GM21825 (cell line): Measurements from ENCODE around the gene PARP11.

Experiments
- ATAC-seq: cut with Tn5 transposase; IDR thresholded peaks from one replicate; pipeline ENCODE4 v1.9.1; 2021; ENCODE audit warnings: mild to moderate bottlenecking, moderate library complexity; ENCODE audit not compliant: unreplicated experiment

Gene PARP11

GRCh38 chr12:3827301-3828000 lies 45.7 kb downstream of the PARP11 start:
- no peak for ATAC-seq

GRCh38 chr12:3821441-3821840 lies 51.8 kb downstream of the PARP11 start:
- ATAC-seq = no peak

- no peak for ATAC-seq
These were observed 53.1 kb downstream of the PARP11 start for GRCh38 chr12:3820122-3820521.

DNA sequence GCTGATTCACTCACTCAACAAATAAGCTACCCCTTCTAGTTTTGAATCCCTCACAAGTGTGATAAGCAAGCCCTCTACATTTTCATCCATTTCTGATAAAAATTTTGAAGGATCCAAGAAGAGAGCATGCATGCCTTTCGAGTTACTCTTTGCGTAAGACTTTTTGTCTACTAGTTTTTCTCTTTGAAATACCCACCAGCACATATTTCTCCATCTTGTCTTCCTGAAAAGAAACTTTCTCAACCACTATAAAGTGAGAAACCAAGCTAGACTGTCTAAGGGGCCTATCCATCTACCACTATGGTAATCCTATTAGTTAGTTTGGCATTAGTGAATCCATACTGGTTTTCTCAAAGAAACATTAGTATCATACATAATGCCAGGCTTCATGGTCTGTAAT lies 56.9 kb downstream of the PARP11 start:
- no peak for ATAC-seq

DNA sequence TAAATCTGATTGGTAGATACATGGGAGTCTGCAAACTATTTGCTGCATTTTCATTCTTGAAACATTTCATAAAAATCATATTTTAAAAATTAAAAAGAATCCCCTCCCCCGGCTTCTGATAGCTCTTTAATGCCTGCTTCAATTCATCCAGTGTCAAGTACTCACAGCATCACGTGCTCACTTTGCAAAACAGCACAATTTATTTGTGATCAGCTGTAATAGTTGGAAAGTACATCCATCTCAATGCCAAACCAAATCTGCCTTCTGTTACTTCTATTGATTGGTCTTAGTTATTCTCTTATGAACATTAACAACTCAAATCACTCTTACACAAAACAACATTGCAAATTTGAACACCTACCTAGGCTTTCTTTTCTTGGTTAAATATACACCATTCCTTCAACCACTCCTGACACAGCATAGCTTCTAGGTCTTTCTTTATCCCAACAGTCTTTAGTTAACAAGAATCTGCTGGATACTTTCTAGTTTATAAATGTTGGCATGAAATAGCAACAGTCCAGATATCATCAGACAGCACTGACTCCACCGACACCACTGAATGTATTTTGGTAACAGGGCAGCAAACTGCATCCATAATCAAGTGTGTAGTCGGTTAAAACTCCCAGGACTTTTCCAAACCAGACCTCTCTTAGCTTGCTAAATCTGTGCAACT lies 58.0 kb downstream of the PARP11 start:
- ATAC-seq = no peak

DNA sequence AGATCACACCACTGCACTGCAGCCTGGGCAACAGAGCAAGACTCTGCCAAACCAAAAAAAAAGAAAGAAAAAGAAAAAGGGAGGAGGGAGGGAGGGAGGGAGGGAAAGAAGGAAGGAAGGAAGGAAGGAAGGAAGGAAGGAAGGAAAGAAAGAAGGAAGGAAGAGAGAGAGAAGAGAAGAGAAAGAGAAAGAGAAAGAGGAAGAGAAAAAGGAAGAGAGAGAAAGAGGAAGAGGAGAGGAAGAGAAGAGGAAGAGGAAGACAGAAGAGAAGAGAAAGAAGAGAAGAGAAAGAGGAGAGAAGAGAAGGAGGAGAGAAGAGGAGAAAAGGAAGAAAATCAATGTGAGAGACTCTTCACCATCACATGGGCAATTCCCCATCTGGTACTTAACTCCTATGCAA lies 62.7 kb downstream of the PARP11 start:
- no peak for ATAC-seq

DNA sequence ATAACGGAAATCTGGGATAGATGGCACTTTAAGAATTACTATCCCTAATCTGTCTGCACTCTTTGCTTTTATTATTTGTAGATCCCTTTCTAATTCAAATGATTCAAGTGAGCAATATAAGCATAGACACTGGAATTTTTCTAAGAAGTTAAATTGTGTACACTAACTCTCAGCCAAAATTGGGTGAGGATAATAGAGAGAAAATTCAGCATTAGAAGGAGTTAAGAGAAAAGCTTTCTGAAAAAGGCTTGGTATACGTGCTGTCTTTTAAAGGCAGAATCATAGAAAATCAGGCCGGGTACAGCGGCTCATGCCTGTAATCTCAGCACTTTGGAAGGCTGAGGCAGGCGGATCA lies 63.2 kb downstream of the PARP11 start:
- ATAC-seq = no peak

DNA sequence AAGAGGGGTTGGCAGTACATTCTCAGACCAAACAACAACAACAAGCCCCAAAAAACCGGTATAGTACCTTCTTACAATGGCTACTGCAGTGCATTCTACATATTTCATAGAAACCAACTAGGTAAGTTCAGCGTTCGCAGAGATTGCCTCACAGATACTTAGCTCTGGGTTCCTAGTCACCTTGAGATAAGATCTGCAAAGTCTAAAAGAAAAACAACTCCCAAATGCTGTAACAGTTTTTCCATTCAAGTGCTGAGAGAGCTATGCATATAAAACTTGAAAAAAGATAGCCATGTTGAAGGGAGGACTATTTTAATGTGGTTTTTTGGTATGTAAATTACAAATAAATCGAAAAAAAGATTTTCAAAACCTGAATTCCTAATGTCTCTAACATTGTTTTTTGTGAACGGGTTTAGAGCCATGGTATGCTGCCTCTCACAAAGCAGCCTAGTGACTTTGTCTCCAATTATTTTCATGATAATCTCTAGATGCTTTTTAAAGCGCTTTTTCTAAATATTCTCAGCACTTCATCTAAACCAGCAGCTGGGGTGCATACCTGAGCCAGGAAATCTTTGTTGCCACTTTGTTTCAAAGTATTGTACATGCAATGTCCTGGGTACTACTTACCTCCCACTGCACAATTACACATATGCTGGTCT lies 63.7 kb downstream of the PARP11 start:
- no peak for ATAC-seq

GRCh38 chr12:3805077-3805476 lies 68.1 kb downstream of the PARP11 start:
- no peak for ATAC-seq

DNA sequence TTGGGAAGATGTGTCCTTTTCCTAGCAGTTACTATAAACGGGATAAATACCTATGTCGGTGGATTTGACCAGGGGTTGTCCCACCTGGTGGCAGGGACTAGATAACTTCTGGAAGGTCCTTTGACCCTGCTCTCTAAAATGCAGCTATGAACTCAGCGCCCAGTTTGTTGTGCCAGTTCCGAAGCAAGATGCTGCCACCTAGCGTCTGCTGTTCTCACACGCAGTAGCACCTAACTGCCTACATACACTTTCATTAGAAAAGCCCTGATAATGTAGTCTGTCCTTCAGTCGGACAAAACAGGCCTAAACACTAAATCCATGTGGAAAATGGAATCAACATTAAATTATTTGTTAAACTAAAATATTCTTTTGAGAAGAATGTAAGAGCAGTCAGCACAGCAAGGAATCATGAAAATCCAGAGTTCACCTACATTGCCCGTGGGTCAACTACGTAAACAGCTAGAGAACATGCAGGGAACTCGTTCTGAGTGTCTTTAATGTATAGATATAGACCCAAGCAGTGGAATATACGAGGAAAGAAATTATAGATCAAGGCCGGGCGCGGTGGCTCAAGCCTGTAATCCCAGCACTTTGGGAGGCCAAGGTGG lies 69.2 kb downstream of the PARP11 start:
- ATAC-seq = no peak

DNA sequence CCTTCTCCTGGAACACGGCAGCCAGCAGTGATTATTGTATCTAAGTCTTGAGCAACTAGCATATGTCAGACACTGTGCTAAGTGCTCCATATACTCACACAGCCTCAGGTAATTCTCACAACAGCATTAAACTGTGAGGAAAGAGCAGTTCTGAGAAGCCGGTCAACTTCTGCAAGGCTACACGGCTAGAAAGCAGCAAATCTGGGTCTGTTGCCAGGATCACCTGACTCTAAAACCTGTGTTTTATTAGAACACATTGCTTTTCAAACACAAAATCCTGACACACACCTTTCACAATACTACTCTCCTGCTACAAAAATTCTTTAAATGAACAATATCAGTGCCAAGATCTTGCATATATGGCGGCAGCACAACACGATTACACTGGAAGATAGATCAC lies 70.5 kb downstream of the PARP11 start:
- ATAC-seq = no peak

- no peak for ATAC-seq
These were observed 75.6 kb downstream of the PARP11 start for GRCh38 chr12:3797531-3798048.

GRCh38 chr12:3795492-3796133 lies 77.6 kb downstream of the PARP11 start:
- no peak for ATAC-seq

DNA sequence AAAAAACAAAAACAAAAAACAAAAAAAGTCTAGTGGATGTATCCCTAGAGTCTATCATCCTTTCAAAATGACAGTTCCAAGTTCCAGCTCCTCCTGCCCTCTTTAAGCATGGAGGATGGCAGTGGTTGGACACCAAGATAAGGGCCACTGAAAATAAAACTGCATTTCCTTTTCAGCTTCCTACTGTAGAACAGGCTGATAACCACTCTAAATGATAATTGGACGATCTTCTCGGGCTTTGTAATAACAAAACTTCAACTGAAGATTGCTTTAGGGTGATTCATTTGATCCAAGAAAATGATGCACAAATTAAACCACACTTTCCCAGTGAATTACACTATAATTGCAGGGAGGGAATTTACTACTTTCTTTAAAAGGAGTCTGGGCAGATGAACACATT lies 78.1 kb downstream of the PARP11 start:
- no peak for ATAC-seq

GRCh38 chr12:3792623-3793288 lies 80.4 kb downstream of the PARP11 start:
- no peak for ATAC-seq

DNA sequence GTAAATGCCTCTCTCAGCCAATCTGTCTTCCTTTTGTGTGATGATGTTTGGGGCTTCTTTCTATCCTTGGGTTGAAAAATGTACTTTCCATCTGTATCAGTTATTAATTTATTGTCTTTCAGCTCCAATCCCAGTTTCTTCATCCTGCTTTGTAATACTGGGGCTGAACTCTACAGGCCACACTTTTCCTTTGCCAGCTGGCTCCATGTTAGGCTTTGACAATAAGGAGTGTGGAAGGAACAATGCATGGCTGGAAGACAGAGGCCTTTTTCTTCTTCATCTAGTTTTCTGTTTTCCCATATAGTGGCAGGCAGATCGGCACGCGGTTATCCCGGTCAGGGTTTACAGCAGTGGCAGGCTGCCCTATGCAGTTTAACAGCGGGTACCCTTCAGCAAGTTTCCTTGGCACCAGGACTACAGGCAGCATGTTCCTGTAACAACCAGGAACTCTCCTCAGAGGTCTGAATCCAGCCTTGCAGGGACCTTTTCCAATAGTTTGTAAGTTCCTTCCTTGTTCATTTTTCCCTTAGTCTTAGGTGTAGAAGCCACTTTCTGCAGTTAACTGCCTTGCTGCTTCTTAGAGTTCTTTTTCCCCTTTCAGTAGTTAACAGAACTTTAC lies 81.8 kb downstream of the PARP11 start:
- no peak for ATAC-seq

GRCh38 chr12:3790642-3791041 lies 82.6 kb downstream of the PARP11 start:
- ATAC-seq = no peak

GRCh38 chr12:3789838-3790237 lies 83.4 kb downstream of the PARP11 start:
- ATAC-seq = no peak

GRCh38 chr12:3777206-3777809 lies 95.9 kb downstream of the PARP11 start:
- no peak for ATAC-seq
